Measurements from ENCODE around the gene DYSF. TPM values are rescaled to one million over a fixed set of nuclear protein-coding genes. Genes with fewer than 3 reads are reported as not detected.

DYSF gene
- total and polyA plus RNA-seq, 9 donors, result 2.3 to 16.5 (median 5.1) TPM

DNA sequence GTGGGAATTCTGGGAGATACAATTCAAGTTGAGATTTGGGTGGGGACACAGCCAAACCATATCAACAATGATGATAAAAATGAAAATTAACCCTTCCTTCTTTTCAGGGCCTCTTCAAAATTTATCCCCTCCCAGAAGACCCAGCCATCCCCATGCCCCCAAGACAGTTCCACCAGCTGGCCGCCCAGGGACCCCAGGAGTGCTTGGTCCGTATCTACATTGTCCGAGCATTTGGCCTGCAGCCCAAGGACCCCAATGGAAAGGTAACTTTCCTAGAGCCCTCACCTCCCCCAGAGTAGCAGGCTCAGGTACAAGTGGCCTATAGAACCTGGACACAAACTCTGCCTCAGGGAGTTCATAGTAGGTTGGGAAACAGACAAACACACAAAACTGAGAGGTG, 205.4 kb downstream of the DYSF start:
- intact Hi-C loops (cut with DNase I), result no loop called here
- Histone ChIP-seq H3K4me1 (ENCODE audit: insufficient read depth) (no peaks in the 10 kb centered on the region), H3K27me3 (no peaks in the 10 kb centered on the region), H3K9me3 (peaks cover 0 to 3% of the 10 kb centered on the region in 2 donors), H3K36me3 (no peaks in the 10 kb centered on the region), H3K4me3 (no peak overlapping the region), H3K27ac (no peak overlapping the region)
- no peak for DNase-seq
- WGBS, 3 donors, result 93 to 96% (median 94%) methylated on average over 3 of the region's 3 CpGs
- TF ChIP-seq EP300 (IDR thresholded peaks at IDR 0.05), result no peak
- TF ChIP-seq, protein P1, sequence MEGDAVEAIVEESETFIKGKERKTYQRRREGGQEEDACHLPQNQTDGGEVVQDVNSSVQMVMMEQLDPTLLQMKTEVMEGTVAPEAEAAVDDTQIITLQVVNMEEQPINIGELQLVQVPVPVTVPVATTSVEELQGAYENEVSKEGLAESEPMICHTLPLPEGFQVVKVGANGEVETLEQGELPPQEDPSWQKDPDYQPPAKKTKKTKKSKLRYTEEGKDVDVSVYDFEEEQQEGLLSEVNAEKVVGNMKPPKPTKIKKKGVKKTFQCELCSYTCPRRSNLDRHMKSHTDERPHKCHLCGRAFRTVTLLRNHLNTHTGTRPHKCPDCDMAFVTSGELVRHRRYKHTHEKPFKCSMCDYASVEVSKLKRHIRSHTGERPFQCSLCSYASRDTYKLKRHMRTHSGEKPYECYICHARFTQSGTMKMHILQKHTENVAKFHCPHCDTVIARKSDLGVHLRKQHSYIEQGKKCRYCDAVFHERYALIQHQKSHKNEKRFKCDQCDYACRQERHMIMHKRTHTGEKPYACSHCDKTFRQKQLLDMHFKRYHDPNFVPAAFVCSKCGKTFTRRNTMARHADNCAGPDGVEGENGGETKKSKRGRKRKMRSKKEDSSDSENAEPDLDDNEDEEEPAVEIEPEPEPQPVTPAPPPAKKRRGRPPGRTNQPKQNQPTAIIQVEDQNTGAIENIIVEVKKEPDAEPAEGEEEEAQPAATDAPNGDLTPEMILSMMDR (IDR thresholded peaks at IDR 0.05), result no peak
- TF ChIP-seq POLR2A (IDR thresholded peaks at IDR 0.05), result no peak

DNA sequence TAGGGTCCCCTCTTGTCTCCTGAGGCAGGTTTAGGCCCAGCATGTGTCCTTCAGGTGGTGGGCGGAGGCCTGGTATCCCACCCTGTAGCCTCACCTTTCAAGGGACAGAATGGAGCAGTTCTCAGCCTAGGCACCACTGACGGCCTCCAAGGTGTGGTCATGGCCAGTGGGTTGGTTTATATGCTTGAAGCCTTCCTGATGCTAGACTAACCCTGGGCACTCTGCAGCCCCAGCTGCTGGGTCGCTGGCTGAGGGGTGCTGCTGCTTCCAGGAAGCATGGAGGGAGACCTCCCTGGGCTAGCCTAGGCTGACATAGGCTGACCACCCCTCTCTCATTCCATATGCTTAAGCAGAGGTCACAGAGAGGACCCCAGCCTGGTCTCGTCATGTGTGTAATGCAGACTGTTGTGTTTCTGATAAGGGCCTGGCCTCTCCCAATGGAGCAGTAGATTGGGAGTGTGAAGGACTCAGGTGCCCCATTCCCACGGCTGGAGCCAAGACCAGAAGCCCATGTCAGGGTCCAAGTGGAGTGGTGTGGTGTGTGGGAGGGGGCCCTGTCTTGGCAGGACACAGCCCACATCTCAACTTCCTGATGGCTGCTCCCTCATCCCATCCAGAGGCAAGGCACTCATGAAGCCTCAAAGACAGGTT, 206.6 kb downstream of the DYSF start:
- TF ChIP-seq POLR2A (IDR thresholded peaks at IDR 0.05) (no peak), EP300 (IDR thresholded peaks at IDR 0.05) (no peak)
- TF ChIP-seq, protein P1 (IDR thresholded peaks at IDR 0.05), result no peak
- H3K27ac ChIP-seq, result no peak overlapping the region
- no peaks in the 10 kb centered on the region for H3K4me1 ChIP-seq (ENCODE audit: insufficient read depth)
- no peak overlapping the region for H3K4me3 ChIP-seq
- H3K36me3 ChIP-seq, result no peaks in the 10 kb centered on the region
- H3K9me3 ChIP-seq, result peaks cover 0 to 3% of the 10 kb centered on the region in 2 donors
- WGBS, 3 donors, result 59 to 86% (median 72%) methylated on average over 3 to 5 of the region's 5 CpGs
- no peaks in the 10 kb centered on the region for H3K27me3 ChIP-seq
- intact Hi-C loops (cut with DNase I), result no loop called here
- no peak for DNase-seq

DNA sequence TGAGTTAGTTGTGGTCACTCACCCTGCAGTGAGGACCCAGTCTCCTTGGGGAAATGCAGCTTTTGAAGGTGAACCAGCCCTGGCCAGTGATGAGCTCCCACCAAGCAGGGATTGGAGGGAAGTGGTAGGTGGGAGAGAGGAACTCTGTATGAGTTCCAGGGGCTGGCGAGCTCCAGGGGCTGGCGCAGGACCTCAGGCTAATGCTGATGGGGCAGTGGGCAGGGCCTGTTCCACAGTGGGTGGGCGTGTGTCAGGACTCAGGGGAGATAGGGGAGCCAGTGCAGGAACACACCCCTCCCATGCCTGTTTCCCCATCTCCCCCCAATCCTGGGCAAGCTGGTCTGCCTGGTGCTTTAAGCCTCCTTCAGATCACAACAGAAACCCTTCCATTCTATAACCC, 208.4 kb downstream of the DYSF start:
- 56 to 73% (median 71%) methylated on average over 3 of the region's 3 CpGs for WGBS, 3 donors
- Histone ChIP-seq H3K4me1 (ENCODE audit: insufficient read depth) (no peaks in the 10 kb centered on the region), H3K27ac (no peak overlapping the region), H3K9me3 (peaks cover 0 to 3% of the 10 kb centered on the region in 2 donors), H3K36me3 (no peaks in the 10 kb centered on the region), H3K27me3 (no peaks in the 10 kb centered on the region), H3K4me3 (no peak overlapping the region)
- no peak for DNase-seq
- no peak for TF ChIP-seq POLR2A (IDR thresholded peaks at IDR 0.05)
- TF ChIP-seq, protein P1 (IDR thresholded peaks at IDR 0.05), result no peak
- TF ChIP-seq EP300 (IDR thresholded peaks at IDR 0.05), result no peak
- intact Hi-C loops (cut with DNase I), result no loop called here

DNA sequence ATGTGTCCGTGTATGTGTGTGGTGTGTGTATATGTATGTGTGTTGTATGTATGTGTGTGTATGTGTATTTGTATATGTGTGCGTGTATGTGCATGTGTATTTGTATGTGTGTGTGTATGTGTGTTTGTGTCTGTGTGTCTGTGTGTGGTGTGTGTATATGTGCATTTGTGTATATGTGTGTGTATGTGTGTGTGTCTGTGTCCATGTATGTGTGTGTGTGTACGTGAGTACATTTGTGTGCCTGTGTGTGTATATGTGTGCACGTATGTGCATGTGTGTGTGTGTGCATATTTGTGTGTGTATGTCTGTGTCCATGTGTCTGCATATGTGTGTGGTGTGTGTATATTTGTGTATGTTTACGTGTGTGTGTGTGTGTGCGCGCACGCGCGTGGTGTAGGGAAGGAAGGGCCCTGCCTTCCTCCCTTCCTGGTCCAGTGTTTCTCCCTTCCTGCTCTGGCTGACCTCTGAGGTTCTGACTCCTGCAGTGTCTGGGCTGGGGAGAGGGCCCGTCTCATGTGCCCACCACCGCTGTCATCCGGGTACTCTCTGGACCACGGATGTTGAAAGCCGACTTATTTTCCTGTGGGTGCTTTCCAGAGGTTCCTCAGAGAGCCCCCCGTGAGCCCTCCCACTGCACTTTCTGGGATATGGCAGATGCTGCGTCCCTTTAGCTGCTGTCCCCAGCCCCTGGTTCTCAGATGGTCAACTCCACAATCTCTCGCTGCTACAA, 209.5 kb downstream of the DYSF start:
- Histone ChIP-seq H3K9me3 (peaks cover 0 to 3% of the 10 kb centered on the region in 2 donors), H3K27ac (no peak overlapping the region), H3K4me1 (ENCODE audit: insufficient read depth) (no peaks in the 10 kb centered on the region), H3K36me3 (no peaks in the 10 kb centered on the region), H3K4me3 (no peak overlapping the region), H3K27me3 (no peaks in the 10 kb centered on the region)
- WGBS, 3 donors, result 85 to 89% (median 87%) methylated on average over 18 of the region's 18 CpGs
- TF ChIP-seq EP300 (IDR thresholded peaks at IDR 0.05) (no peak), POLR2A (IDR thresholded peaks at IDR 0.05) (no peak)
- TF ChIP-seq, protein P1 (IDR thresholded peaks at IDR 0.05), result no peak
- intact Hi-C loops (cut with DNase I), result no loop called here
- DNase-seq, result no peak
